ENCODE data around the gene PRDM7.

DNA sequence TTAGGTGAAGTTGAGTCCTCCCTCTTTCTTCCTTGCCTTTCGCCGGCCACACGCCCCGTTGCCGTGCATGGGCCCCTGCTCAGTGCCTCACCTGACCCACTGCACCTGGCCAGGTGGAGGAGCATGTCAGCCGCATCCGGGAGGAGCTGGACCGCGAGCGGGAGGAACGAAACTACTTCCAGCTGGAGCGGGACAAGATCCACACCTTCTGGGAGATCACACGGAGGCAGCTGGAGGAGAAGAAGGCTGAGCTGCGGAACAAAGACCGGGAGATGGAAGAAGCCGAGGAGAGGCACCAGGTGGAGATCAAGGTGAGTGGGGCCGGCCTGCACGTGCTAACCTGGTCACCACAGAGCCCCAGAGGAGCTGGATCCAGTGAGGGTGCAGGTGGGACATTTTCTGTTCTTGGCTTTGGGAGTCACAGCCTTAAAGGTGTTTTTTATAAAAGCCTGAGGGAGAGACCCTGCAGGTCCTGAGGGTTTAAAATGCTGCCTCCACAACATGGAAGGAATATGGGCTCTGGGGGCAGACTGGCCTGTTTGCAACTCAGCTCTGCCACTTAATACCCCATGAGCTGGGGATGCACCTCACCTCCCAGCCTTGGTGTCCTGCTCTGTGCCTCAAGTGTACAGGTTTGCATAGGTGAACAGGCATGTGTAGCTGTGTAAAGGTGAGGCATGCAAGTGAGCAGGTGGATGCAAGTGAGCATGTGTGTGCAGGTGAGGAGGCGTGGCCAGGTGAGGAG is 45.8 kb downstream of the PRDM7 start:
- TF ChIP-seq EZH2 (IDR thresholded peaks at IDR 0.05; ENCODE audit: borderline replicate concordance, insufficient read depth, low read depth, low read length, poor library complexity, severe bottlenecking): no peak
- TF ChIP-seq, protein P1, sequence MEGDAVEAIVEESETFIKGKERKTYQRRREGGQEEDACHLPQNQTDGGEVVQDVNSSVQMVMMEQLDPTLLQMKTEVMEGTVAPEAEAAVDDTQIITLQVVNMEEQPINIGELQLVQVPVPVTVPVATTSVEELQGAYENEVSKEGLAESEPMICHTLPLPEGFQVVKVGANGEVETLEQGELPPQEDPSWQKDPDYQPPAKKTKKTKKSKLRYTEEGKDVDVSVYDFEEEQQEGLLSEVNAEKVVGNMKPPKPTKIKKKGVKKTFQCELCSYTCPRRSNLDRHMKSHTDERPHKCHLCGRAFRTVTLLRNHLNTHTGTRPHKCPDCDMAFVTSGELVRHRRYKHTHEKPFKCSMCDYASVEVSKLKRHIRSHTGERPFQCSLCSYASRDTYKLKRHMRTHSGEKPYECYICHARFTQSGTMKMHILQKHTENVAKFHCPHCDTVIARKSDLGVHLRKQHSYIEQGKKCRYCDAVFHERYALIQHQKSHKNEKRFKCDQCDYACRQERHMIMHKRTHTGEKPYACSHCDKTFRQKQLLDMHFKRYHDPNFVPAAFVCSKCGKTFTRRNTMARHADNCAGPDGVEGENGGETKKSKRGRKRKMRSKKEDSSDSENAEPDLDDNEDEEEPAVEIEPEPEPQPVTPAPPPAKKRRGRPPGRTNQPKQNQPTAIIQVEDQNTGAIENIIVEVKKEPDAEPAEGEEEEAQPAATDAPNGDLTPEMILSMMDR (IDR thresholded peaks at IDR 0.05): no peak

Data from B cell (primary cell).